HG02870 (cell line): ENCODE data around the gene RAB15.

Experiments used
- ATAC-seq: cut with Tn5 transposase; IDR thresholded peaks from one replicate; pipeline ENCODE4 v1.9.1; 2021; ENCODE audit warnings: mild to moderate bottlenecking, moderate library complexity; ENCODE audit not compliant: unreplicated experiment

RAB15 gene

GRCh38 chr14:64938972-64939816 is 32.9 kb downstream of the RAB15 start:
- no peak for ATAC-seq

DNA sequence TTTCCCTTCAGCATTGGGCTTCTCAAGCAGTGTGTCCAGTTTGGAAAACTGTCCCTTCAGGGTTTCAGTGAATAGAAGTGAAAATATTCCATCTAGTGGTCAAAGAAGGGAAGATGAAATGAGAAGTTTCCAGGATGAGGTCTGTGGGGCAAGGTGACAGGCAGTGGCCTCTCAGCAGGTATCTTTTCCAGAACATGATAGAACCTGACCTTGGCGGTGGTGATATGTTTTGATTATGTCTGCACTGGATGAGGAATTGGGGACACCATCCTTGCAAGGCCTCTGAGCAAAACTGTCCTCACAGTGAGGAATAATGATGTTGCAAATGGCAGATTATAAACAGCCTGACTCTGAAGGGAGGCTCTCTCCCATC is 34.3 kb downstream of the RAB15 start:
- ATAC-seq = no peak

DNA sequence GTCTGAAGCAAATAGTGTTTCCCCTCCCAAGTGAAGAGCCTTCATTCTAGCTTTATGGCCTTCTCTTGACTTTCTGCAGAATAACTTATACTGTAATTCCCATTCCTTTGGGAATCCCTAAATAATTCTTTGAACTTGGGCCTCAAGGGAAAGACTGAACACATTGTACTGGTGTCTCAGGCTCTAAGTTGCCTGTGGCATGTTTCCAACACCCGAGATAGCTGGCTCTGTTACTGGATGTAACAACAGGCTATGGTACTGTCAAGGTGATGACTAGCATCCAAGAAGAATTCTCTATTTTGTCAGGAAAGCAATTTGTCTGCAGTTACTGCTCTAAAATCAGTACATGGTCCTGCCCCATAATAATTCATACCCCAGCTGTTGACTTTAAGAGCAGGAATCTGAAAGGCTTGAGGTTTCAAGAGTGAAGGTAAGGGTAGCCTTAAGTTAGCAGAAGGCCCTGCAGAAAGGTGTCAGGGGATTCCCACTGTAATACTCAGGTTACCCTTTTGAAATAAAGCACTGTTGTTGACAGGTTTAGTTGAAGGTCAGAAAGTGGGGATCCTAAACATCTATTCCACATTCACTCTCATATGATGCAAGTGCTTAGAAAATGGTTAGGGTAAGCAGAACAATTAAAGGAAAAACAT is 34.8 kb downstream of the RAB15 start:
- ATAC-seq = no peak

GRCh38 chr14:64935508-64935907 is 36.6 kb downstream of the RAB15 start:
- no peak for ATAC-seq

DNA sequence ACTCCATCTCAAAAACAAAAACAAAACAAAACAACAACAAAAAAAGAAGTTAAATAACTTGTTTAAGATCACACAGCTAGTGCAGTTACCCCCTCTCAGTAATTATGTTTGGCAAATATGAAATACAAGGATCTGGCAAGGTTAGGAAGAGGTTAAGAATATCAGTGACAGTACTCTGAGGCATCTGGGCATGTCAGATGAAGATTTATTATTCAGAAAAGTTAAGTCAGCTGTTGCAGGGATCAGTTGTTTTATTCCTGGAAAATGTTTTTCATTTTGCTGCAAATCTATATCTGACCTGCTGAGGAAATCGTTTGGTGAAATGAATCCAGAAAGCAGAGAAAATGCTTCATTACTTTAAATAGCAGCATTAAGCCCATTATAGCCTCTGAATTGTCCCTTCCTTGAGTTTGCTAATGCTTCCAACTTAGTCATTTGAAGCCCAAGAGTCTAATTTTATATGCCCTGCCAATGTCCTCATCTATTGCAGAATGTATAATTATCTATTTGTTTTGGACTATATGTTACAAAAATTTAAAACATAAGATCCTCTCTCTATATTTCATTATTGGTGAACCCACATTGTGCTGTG is 37.7 kb downstream of the RAB15 start:
- ATAC-seq = no peak

DNA sequence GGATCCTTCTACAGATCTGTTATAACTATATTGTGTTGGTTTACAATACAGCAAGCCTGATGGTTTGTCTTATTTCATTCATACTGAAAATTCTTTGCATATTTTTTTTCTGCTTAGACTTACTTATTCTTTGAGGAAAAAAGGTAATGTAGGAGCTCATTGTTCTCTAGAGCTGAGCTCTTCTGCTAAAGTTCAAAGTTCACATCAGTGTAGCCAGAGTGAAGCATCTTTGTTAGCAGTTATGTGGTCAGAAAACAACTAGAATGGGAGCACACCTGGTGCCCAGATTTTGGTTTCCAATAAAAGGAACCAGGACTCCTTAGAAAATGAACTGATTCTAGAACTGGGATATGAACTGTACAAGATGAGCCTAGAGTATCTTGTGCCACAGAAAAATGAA is 39.9 kb downstream of the RAB15 start:
- ATAC-seq = no peak

DNA sequence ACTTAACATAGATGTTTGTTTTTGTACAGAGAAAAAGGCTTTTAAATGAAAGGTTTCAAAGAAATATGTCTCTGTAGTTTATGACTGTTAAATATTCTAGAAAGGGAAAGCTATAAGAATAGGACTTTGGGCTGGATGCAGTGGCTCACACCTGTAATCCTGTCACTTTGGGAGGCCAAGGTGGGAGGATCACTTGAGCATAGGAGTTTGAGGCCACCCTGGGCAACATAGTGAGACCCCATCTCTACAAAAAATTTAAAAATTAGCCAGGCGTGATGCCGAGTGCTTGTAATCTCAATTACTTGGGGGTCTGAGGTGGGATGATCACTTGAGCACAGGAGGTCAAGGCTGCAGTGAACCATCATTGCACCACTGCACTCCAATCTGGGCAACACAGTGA is 41.0 kb downstream of the RAB15 start:
- no peak for ATAC-seq

DNA sequence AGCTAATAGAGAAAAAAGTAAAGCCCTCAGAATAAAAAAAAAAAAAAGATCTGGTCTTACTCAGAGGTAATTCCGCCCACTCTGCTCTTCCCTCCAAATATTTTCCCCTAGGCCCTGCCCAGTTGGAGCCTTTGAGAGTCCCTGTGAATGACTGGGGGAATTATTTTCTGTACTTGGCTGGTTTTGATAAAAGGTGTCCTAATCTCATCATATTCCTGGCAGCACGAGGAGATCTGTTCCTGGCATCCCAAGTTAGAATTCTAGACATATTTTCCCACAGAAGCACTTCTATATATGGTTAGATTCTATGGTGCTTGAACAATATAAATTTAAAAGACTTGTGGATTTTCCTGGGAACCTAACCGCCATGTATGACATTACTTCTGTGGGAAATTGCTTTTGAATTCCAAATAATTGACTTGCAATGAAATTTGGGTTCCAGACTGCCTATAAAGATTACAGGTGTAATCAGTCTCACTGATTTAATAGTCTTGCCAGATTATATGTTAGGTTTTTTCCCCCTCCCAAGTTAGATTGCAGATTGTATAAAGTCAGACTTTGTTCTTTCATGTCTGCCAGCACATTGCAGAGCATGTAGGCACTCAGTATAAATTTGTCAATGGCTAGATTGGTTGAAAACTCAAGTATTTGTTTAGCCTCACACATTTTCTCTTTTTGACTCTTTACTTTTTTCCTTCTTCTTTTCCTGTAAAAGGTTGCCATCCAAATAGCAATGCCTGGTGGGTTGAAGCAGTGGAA is 41.9 kb downstream of the RAB15 start:
- ATAC-seq = no peak

GRCh38 chr14:64929014-64929359 is 43.1 kb downstream of the RAB15 start:
- ATAC-seq = no peak

DNA sequence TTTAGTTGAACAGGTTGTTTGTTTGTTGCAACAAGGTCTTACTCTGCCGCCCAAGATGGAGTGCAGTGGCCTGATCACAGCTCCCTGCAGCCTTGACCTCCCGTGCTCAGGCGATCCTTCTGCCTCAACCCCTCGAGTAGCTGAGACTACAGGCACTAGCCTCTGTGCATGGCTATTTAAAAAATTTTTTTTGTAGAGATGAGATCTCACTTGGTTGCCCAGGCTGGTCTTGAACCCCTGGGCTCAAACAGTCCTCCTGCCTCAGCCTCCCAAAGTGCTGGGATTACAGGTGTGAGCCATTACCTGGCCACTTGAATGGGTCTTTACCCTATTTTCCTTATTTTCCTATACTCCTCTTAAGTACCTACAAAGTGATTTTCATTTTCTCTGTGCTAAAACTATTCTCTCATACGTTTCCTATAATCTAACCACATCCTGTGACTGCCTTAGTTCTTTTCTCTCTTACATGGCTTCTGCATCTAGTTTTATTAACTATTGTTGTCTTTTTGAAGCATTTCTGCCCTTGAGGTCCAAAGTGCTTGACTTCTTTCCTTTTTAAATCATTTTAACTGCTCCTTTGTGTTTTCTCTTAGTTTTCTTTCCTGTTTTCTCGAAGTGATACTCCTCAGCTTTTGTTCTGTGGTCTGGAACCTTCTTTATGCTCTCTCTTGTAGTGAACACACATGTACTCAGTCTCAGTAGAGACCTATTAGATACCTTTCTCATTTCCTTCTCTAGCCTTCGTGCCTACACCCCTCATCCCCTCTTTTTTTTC is 43.7 kb downstream of the RAB15 start:
- peak; percentile 90 for ATAC-seq

- ATAC-seq = no peak
These were observed 45.1 kb downstream of the RAB15 start for GRCh38 chr14:64927031-64927430.

DNA sequence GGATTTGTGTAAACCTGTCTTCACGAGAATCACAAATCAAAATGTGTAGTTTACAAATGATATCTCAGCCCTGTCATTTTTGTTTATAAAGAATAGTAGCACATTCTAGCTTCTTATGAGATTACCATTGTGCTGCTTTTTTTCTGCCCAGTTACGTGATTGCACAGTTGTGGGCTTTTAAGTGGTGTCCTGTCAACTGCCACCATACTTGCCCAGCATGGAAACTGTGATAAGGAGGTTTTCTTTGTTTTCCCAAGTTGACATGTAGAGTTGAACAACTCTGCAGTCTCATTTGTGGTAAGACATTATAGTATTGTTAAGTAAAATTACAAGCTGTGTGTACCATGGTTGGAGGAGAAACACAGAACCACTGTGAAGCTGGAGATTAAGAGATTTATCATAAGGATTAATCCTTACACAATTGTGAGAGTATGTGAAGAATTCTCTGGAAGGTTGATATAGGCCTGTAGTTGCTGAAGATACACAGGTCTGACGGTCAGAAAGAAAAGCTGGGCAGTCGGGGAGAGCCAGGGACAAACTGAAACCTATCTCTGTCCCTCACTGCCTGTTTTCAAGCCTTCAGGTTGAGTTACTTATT is 45.6 kb downstream of the RAB15 start:
- no peak for ATAC-seq

- no peak for ATAC-seq
These were observed 49.1 kb downstream of the RAB15 start for GRCh38 chr14:64923015-64923414.

GRCh38 chr14:64920465-64920864 is 51.7 kb downstream of the RAB15 start:
- ATAC-seq = no peak

DNA sequence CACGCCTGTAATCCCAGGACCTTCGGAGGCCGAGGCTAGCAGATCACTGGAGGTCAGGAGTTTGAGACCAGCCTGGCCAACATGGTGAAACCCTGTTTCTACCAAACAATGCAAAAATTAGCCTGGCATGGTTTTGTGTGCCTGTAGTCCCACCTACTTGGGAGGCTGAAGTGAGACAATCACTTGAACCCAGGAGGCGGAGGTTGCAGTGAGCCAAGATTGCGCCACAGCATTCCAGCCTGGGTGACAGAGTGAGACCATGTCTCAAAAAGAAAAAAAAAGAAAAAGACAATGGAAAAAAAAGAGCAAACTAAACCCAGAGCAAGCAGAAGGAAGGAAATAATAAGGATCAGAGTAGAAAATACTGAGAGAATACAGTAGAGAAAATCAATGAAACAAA is 52.5 kb downstream of the RAB15 start:
- ATAC-seq = no peak

- ATAC-seq = no peak
These were observed 52.9 kb downstream of the RAB15 start for GRCh38 chr14:64919215-64919614.

GRCh38 chr14:64918216-64918615 is 53.9 kb downstream of the RAB15 start:
- no peak for ATAC-seq

DNA sequence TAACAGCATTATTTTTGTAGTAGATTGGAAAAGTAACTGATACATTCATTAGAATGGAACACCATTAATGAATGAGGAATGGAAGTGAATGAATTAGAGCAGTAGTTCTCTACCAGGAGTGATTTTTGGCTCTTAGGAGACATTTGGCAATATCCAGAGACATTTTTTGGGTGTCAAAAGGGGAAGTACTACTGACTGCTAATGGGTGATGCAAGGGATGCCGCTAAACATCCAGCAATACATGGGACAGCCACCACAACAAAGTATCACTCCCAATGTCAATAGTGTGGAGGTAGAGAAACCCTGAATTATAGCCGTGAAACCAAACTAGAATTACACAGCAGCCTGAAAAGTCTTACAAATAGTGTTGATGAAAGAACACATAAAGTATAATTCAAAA is 56.3 kb downstream of the RAB15 start:
- ATAC-seq = no peak

DNA sequence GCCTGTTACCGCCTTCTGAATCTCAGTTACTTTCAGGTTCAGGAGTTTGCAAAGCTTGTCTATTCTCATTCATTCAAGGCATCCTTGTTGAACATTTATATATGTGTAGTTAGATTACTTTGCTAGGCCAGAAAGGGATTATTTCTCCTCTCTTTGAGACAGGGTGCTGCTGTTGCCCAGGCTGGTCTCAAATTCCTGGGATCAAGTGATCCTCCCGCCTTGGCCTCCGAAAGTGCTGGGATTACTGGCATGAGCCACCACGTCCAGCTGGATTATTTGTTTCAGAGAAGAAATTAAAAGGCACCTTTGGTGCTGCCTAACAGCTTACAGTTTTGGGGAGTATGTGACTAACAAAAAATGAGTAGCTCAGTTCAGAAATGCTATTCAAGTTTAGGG is 57.1 kb downstream of the RAB15 start:
- ATAC-seq = no peak

- ATAC-seq = peak; percentile 95
These were observed 57.7 kb downstream of the RAB15 start, which contains the start of gene CHURC1 for GRCh38 chr14:64914237-64915028. CHURC1 (plus strand) TSS chr14:64914455; CDS start chr14:64914496, 41 bp downstream.
